K562 (cell line): ENCODE results near the gene SLC25A42. TPM values are rescaled to one million over a fixed set of nuclear protein-coding genes. Genes with fewer than 3 reads are reported as not detected.

Experiments
- CXXC5 ChIP-seq: fragments of 250-450 bp; sonication (Bioruptor Pico); IDR thresholded peaks from 2 replicates; pipeline ENCODE4 v1.8.0; 2022; ENCODE audit warnings: inconsistent platforms, mild to moderate bottlenecking, moderate library complexity
- HMG20A ChIP-seq: fragments of 450-650 bp; formaldehyde crosslinking; conservative IDR thresholded peaks from 2 replicates; pipeline ENCODE4 v1.4.0; 2020; ENCODE audit warnings: mild to moderate bottlenecking, mixed read lengths
- KLF6 ChIP-seq: fragments of 250-450 bp; sonication (Bioruptor Pico); IDR thresholded peaks from 2 replicates; pipeline ENCODE4 v1.4.0; 2020; ENCODE audit warnings: mild to moderate bottlenecking, moderate library complexity, borderline replicate concordance
- MTA3 ChIP-seq: fragments of 450-650 bp; formaldehyde crosslinking; IDR thresholded peaks from 2 replicates; pipeline ENCODE4 v1.6.1; 2017; ENCODE audit warnings: mild to moderate bottlenecking, borderline replicate concordance
- POLR2AphosphoS5 ChIP-seq: IDR thresholded peaks from 2 replicates; pipeline ENCODE4 v1.6.1; 2011; ENCODE audit warnings: mild to moderate bottlenecking, low read depth, low read length, moderate library complexity; ENCODE audit not compliant: control insufficient read depth, insufficient read depth
- RBM39 ChIP-seq: fragments of 200-400 bp; formaldehyde crosslinking; optimal IDR thresholded peaks from 2 replicates; pipeline ENCODE3; 2018; ENCODE audit warnings: low read depth, low read length
- SREBF2 ChIP-seq: sonication (generic); formaldehyde crosslinking; IDR thresholded peaks from 2 replicates; pipeline ENCODE4 v1.4.0; 2020; ENCODE audit warnings: mild to moderate bottlenecking, missing genetic modification reagents
- TARDBP ChIP-seq: fragments of 450-650 bp; IDR thresholded peaks from 2 replicates; pipeline ENCODE4 v1.6.1; 2016
- TCF7L2 ChIP-seq: fragments of 150-350 bp; IDR thresholded peaks from 2 replicates; pipeline ENCODE4 v1.6.1; 2016; ENCODE audit warnings: low read depth, mild to moderate bottlenecking, low read length, moderate library complexity
- ZKSCAN8 ChIP-seq: fragments of 200-800 bp; sonication (Bioruptor generic); IDR thresholded peaks from 2 replicates; pipeline ENCODE4 v1.6.1; 2016; ENCODE audit warnings: missing genetic modification characterization, missing compliant biosample characterization
- ZNF408 ChIP-seq: fragments of 250-450 bp; sonication (Bioruptor Pico); IDR thresholded peaks from 2 replicates; pipeline ENCODE4 v1.4.0; 2020; ENCODE audit warnings: low read depth, mild to moderate bottlenecking, moderate library complexity
- ZNF583 ChIP-seq: fragments of 250-450 bp; sonication (Bioruptor Pico); IDR thresholded peaks from 2 replicates; pipeline ENCODE4 v1.4.0; 2020
- polyA plus RNA-seq, 8 experiments: library from polyadenylated mRNA; depleted of rRNA in 4 of 8; stranded (reverse) in 5 of 8; unstranded in 3 of 8; fragments of >200 nt; fragmentation: Nextera tagmentation in 2 of 8; fragmentation: Illumina TruSeq in 1 of 8; extraction: Ambion mirVana in 2 of 8; extraction: Trizol in 1 of 8; gene quantifications; 2 replicates each; pipeline versions ENCODE4 v1.2.1 to v1.2.3, GENCODE V29; 2011 to 2014; ENCODE audit warnings: inconsistent platforms in 1 of 8, missing spikeins in 1 of 8
- total RNA-seq, 7 experiments: library from RNA; depleted of rRNA in 6 of 7; stranded (reverse); fragments of >200 nt in 6 of 7; fragmentation: Illumina TruSeq in 2 of 7; extraction: Trizol in 2 of 7; gene quantifications; 2 replicates each; pipeline versions ENCODE4 v1.2.1 to v1.2.3, GENCODE V29; 2011 to 2021; ENCODE audit warnings: low replicate concordance in 1 of 7
- TF ChIP-seq, protein P1 (sequence below): fragments of 450-650 bp; IDR thresholded peaks from 2 replicates; pipeline ENCODE4 v1.7.1; 2018; ENCODE audit warnings: mild to moderate bottlenecking, low read depth; ENCODE audit not compliant: partially characterized antibody
- TF ChIP-seq, protein P2 (sequence below): fragments of 450-650 bp; IDR thresholded peaks from 2 replicates; pipeline ENCODE4 v1.6.1; 2016; ENCODE audit warnings: antibody characterized with exemption
- TF ChIP-seq, protein P3 (sequence below): fragments of 200-800 bp; sonication (Bioruptor generic); IDR thresholded peaks from 2 replicates; pipeline ENCODE4 v1.6.1; 2016; ENCODE audit warnings: missing genetic modification characterization, missing compliant biosample characterization
- TF ChIP-seq, protein P4 (sequence below): fragments of 250-450 bp; sonication (Bioruptor Pico); IDR thresholded peaks from 2 replicates; pipeline ENCODE4 v1.8.0; 2022; ENCODE audit warnings: moderate library complexity, mild to moderate bottlenecking, inconsistent platforms

SLC25A42 gene
- total and polyA plus RNA-seq, 9 of the 15 experiments (the other 6 are each of a cell fraction or from before 2014, with no cell fraction given) = 0.59 to 32.2 (median 14.1) TPM

DNA sequence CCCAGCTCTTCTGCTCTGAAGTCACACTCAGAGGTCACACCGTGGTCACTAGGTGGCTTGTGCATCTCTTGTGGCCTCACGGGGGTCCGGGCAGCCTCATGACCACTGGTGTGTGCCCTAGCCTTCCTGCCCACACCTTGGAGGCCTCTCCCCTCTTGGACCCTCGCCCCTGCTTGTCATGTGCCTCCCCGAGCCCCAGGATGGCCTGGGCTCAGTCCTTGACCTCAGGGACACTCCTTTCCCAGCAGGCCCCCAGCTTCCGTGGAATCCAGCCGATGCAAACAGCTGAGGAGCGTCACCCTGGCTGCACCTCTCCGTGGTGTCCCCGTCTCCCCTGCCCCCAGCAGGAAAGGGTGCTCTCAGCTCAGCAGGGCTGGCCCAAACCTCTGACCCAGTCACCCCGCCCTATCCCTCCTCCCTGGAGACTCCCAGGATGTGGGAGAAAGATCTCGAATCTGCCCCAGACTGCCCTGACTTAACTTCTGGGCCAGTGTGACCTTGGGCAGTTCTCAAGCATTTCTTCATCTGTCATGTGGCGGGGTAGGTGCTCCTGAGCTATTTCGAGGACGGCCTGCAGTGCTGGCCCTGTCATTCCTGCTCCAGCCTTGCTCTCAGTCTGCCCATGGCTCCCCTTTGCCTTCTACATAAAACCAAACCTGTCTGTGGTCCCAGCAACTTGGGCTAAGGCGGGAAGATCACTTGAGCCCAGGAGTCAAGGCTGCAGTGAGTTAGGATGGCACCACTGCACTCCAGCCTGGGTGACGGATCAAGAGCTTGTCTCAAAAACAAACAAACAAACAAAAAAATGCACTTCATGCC lies 4.6 kb upstream of the SLC25A42 start (continued):
- no peak for TF ChIP-seq TARDBP
- peak; percentile 17; the same call in 1 of the 2 replicates for TF ChIP-seq POLR2AphosphoS5
- TF ChIP-seq, protein P1, sequence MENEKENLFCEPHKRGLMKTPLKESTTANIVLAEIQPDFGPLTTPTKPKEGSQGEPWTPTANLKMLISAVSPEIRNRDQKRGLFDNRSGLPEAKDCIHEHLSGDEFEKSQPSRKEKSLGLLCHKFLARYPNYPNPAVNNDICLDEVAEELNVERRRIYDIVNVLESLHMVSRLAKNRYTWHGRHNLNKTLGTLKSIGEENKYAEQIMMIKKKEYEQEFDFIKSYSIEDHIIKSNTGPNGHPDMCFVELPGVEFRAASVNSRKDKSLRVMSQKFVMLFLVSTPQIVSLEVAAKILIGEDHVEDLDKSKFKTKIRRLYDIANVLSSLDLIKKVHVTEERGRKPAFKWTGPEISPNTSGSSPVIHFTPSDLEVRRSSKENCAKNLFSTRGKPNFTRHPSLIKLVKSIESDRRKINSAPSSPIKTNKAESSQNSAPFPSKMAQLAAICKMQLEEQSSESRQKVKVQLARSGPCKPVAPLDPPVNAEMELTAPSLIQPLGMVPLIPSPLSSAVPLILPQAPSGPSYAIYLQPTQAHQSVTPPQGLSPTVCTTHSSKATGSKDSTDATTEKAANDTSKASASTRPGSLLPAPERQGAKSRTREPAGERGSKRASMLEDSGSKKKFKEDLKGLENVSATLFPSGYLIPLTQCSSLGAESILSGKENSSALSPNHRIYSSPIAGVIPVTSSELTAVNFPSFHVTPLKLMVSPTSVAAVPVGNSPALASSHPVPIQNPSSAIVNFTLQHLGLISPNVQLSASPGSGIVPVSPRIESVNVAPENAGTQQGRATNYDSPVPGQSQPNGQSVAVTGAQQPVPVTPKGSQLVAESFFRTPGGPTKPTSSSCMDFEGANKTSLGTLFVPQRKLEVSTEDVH = no peak
- no peak for TF ChIP-seq KLF6 (CRISPR knock-in tag)
- no peak for TF ChIP-seq SREBF2
- TF ChIP-seq ZKSCAN8 (CRISPR knock-in tag) = 0 out of 2 replicates have a peak, but pooled peaks have one; percentile 6
- no peak for TF ChIP-seq HMG20A (CRISPR knock-in tag)
- TF ChIP-seq, protein P2, sequence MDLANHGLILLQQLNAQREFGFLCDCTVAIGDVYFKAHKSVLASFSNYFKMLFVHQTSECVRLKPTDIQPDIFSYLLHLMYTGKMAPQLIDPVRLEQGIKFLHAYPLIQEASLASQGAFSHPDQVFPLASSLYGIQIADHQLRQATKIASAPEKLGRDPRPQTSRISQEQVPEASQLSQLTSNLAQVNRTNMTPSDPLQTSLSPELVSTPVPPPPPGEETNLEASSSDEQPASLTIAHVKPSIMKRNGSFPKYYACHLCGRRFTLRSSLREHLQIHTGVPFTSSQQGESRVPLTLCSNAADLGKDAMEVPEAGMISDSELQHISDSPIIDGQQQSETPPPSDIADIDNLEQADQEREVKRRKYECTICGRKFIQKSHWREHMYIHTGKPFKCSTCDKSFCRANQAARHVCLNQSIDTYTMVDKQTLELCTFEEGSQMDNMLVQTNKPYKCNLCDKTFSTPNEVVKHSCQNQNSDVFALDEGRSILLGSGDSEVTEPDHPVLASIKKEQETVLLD = no peak
- TF ChIP-seq, protein P3, sequence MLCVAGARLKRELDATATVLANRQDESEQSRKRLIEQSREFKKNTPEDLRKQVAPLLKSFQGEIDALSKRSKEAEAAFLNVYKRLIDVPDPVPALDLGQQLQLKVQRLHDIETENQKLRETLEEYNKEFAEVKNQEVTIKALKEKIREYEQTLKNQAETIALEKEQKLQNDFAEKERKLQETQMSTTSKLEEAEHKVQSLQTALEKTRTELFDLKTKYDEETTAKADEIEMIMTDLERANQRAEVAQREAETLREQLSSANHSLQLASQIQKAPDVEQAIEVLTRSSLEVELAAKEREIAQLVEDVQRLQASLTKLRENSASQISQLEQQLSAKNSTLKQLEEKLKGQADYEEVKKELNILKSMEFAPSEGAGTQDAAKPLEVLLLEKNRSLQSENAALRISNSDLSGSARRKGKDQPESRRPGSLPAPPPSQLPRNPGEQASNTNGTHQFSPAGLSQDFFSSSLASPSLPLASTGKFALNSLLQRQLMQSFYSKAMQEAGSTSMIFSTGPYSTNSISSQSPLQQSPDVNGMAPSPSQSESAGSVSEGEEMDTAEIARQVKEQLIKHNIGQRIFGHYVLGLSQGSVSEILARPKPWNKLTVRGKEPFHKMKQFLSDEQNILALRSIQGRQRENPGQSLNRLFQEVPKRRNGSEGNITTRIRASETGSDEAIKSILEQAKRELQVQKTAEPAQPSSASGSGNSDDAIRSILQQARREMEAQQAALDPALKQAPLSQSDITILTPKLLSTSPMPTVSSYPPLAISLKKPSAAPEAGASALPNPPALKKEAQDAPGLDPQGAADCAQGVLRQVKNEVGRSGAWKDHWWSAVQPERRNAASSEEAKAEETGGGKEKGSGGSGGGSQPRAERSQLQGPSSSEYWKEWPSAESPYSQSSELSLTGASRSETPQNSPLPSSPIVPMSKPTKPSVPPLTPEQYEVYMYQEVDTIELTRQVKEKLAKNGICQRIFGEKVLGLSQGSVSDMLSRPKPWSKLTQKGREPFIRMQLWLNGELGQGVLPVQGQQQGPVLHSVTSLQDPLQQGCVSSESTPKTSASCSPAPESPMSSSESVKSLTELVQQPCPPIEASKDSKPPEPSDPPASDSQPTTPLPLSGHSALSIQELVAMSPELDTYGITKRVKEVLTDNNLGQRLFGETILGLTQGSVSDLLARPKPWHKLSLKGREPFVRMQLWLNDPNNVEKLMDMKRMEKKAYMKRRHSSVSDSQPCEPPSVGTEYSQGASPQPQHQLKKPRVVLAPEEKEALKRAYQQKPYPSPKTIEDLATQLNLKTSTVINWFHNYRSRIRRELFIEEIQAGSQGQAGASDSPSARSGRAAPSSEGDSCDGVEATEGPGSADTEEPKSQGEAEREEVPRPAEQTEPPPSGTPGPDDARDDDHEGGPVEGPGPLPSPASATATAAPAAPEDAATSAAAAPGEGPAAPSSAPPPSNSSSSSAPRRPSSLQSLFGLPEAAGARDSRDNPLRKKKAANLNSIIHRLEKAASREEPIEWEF (CRISPR knock-in tag) = no peak
- TF ChIP-seq ZNF408 = no peak
- TF ChIP-seq ZNF583 (CRISPR knock-in tag) = no peak; the same call in 1 of the 2 replicates
- TF ChIP-seq CXXC5 (CRISPR knock-in tag) = peak; percentile 37; the same call in 1 of the 2 replicates
- TF ChIP-seq RBM39 = no peak
- TF ChIP-seq, protein P4, sequence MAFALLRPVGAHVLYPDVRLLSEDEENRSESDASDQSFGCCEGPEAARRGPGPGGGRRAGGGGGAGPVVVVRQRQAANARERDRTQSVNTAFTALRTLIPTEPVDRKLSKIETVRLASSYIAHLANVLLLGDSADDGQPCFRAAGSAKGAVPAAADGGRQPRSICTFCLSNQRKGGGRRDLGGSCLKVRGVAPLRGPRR (CRISPR knock-in tag) = peak; percentile 62; the same call in 1 of the 2 replicates
- no peak for TF ChIP-seq TCF7L2
- no peak for TF ChIP-seq MTA3
